GM12874 (cell line): ENCODE results near the gene SERPINF2.

Experiments
- TF ChIP-seq, protein P1 (sequence below): IDR thresholded peaks from 2 replicates; pipeline ENCODE4 v1.5.1; 2011; ENCODE audit warnings: low read depth, mild to moderate bottlenecking, control low read depth, low read length, moderate library complexity; ENCODE audit not compliant: insufficient read depth

Gene SERPINF2

DNA sequence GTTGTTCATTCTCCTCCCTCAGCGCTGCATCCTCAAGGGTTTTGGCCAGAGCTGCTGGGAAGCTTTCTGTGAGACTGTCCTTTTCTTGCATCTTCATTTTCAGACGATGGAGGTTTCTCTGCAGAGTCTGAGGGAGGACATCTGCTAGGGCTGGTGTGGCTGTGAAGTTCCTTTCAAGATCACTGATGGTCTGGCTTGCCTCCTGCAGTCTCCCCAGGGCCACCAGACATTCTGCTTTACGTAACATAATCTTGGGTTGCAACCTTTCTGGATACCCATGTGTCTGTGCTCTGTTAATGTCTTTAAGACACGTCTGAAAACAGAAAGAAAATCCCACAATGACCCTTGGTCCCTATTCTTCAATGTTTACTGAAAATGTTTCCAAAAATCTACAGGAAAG lies 58.0 kb downstream of the SERPINF2 start:
- TF ChIP-seq, protein P1, sequence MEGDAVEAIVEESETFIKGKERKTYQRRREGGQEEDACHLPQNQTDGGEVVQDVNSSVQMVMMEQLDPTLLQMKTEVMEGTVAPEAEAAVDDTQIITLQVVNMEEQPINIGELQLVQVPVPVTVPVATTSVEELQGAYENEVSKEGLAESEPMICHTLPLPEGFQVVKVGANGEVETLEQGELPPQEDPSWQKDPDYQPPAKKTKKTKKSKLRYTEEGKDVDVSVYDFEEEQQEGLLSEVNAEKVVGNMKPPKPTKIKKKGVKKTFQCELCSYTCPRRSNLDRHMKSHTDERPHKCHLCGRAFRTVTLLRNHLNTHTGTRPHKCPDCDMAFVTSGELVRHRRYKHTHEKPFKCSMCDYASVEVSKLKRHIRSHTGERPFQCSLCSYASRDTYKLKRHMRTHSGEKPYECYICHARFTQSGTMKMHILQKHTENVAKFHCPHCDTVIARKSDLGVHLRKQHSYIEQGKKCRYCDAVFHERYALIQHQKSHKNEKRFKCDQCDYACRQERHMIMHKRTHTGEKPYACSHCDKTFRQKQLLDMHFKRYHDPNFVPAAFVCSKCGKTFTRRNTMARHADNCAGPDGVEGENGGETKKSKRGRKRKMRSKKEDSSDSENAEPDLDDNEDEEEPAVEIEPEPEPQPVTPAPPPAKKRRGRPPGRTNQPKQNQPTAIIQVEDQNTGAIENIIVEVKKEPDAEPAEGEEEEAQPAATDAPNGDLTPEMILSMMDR = no peak

GRCh38 chr17:1802429-1802828 lies 59.8 kb downstream of the SERPINF2 start:
- TF ChIP-seq, protein P1 = no peak

GRCh38 chr17:1803280-1803679 lies 60.6 kb downstream of the SERPINF2 start:
- TF ChIP-seq, protein P1 = no peak
